HG03521 (cell line): Measurements from ENCODE around the gene NACC2.
"Not testable (repeated sequence)": the region's sequence is repeated elsewhere in the genome, so short reads cannot be mapped to it uniquely, and the experiment has no call there.

Experiments
- ATAC-seq: cut with Tn5 transposase; IDR thresholded peaks from one replicate; pipeline ENCODE4 v1.9.1; 2021; ENCODE audit warnings: mild to moderate bottlenecking, moderate library complexity; ENCODE audit not compliant: unreplicated experiment

The NACC2 gene

GRCh38 chr9:136111910-136112309 is 16.8 kb upstream of the NACC2 start:
- ATAC-seq = no peak

- no peak for ATAC-seq
These were observed 16.1 kb upstream of the NACC2 start for GRCh38 chr9:136111190-136111589.

GRCh38 chr9:136110082-136111061 is 15.3 kb upstream of the NACC2 start:
- ATAC-seq = no peak

GRCh38 chr9:136109351-136110081 is 14.4 kb upstream of the NACC2 start:
- ATAC-seq = peak; percentile 81

GRCh38 chr9:136108648-136109266 is 13.7 kb upstream of the NACC2 start:
- ATAC-seq = no peak

GRCh38 chr9:136107953-136108647 is 13.0 kb upstream of the NACC2 start:
- ATAC-seq = no peak

- ATAC-seq = no peak
These were observed 12.3 kb upstream of the NACC2 start for GRCh38 chr9:136107155-136107952.

GRCh38 chr9:136105398-136106135 is 10.5 kb upstream of the NACC2 start:
- no peak for ATAC-seq

GRCh38 chr9:136104916-136105315 is 9.8 kb upstream of the NACC2 start:
- ATAC-seq = no peak

- ATAC-seq = no peak
These were observed 9.4 kb upstream of the NACC2 start for GRCh38 chr9:136104488-136104800.

- ATAC-seq = no peak
These were observed 8.8 kb upstream of the NACC2 start for GRCh38 chr9:136103651-136104487.

GRCh38 chr9:136101615-136102074 is 6.6 kb upstream of the NACC2 start:
- ATAC-seq = not testable (repeated sequence)

GRCh38 chr9:136100700-136101614 is 5.9 kb upstream of the NACC2 start:
- no peak for ATAC-seq

- no peak for ATAC-seq
These were observed 4.5 kb upstream of the NACC2 start for GRCh38 chr9:136099542-136099941.

- no peak for ATAC-seq
These were observed 3.8 kb upstream of the NACC2 start for GRCh38 chr9:136098844-136099243.

GRCh38 chr9:136098210-136098609 is 3.1 kb upstream of the NACC2 start:
- no peak for ATAC-seq

- no peak for ATAC-seq
These were observed 1.5 kb upstream of the NACC2 start for GRCh38 chr9:136096505-136097001.
